MCF 10A (cell line): Measurements from ENCODE around the gene OSBPL2. TPM values are rescaled to one million over a fixed set of nuclear protein-coding genes. Genes with fewer than 3 reads are reported as not detected.

ENCODE experiments used
- BruUV-seq: library from RNA; stranded (reverse); fragments of 400-500 nt; replicated peaks from 2 replicates; lab custom pipeline; 2021; lab: Mats Ljungman, UMichigan
- CTCF ChIA-PET: fragments of 300-600 bp; sonication (Branson Sonifier 250); formaldehyde crosslinking; extraction: SDS; loops from one replicate; lab custom pipeline; 2021; ENCODE audit warnings: antibody characterized with exemption, inconsistent platforms; lab: Yijun Ruan, JAX
- POLR2A ChIA-PET: fragments of 300-600, 350-650 bp; sonication (Branson Sonifier 250); formaldehyde crosslinking; extraction: SDS; loops from one replicate; lab custom pipeline; 2020; ENCODE audit warnings: antibody characterized with exemption, inconsistent platforms; lab: Yijun Ruan, JAX
- DNase-seq: peaks from one replicate; pipeline ENCODE4 v3.0.0-alpha.2; 2018; ENCODE audit not compliant: unreplicated experiment
- H3K27ac Mint-ChIP-seq: one replicate; pipeline ENCODE4 v1.8.0; 2022; ENCODE audit warnings: mild to moderate bottlenecking, low read depth, mixed read lengths; ENCODE audit not compliant: unreplicated experiment
- H3K27me3 Mint-ChIP-seq: one replicate; pipeline ENCODE4 v1.8.0; 2022; ENCODE audit warnings: mixed read lengths; ENCODE audit not compliant: insufficient read depth, unreplicated experiment
- H3K36me3 Mint-ChIP-seq: one replicate; pipeline ENCODE4 v1.8.0; 2022; ENCODE audit warnings: mild to moderate bottlenecking, moderate library complexity, mixed read lengths; ENCODE audit not compliant: insufficient read depth, unreplicated experiment
- H3K4me1 Mint-ChIP-seq: one replicate; pipeline ENCODE4 v1.8.0; 2022; ENCODE audit warnings: mixed read lengths; ENCODE audit not compliant: insufficient read depth, unreplicated experiment
- H3K4me3 Mint-ChIP-seq: one replicate; pipeline ENCODE4 v1.8.0; 2022; ENCODE audit warnings: mild to moderate bottlenecking, moderate library complexity, mixed read lengths; ENCODE audit not compliant: unreplicated experiment
- H3K9me3 Mint-ChIP-seq: one replicate; pipeline ENCODE4 v1.8.0; 2022; ENCODE audit warnings: mixed read lengths; ENCODE audit not compliant: unreplicated experiment
- intact Hi-C: fragments of 100-400 bp; cut with micrococcal nuclease; formaldehyde crosslinking; loops from 2 replicates; pipeline ENCODE4 v1.14.1; 2022
- total RNA-seq: library from RNA; stranded (reverse); gene quantifications from 2 replicates; pipeline ENCODE4 v1.2.3, GENCODE V29; 2022
- TF ChIP-seq, protein P1 (sequence below): fragments of 200-600 bp; IDR thresholded peaks from one replicate; pipeline ENCODE4 v1.8.0; 2022; ENCODE audit warnings: antibody characterized with exemption, mild to moderate bottlenecking; ENCODE audit not compliant: unreplicated experiment

Gene OSBPL2
- total RNA-seq, 1 experiment from 2014 or later: 38.8 TPM

GRCh38 chr20:62206388-62206775 lies 31.9 kb upstream of the OSBPL2 start:
- peaks cover 21% of the 10 kb centered on the region for H3K36me3 Mint-ChIP-seq

GRCh38 chr20:62208061-62208794 lies 30.1 kb upstream of the OSBPL2 start:
- Mint-ChIP-seq H3K9me3 (no peaks in the 10 kb centered on the region), H3K36me3 (peaks cover 7% of the 10 kb centered on the region), H3K4me1 (no peaks in the 10 kb centered on the region), H3K27me3 (no peaks in the 10 kb centered on the region), H3K27ac (no peak overlapping the region), H3K4me3 (no peak overlapping the region)
- TF ChIP-seq, protein P1, sequence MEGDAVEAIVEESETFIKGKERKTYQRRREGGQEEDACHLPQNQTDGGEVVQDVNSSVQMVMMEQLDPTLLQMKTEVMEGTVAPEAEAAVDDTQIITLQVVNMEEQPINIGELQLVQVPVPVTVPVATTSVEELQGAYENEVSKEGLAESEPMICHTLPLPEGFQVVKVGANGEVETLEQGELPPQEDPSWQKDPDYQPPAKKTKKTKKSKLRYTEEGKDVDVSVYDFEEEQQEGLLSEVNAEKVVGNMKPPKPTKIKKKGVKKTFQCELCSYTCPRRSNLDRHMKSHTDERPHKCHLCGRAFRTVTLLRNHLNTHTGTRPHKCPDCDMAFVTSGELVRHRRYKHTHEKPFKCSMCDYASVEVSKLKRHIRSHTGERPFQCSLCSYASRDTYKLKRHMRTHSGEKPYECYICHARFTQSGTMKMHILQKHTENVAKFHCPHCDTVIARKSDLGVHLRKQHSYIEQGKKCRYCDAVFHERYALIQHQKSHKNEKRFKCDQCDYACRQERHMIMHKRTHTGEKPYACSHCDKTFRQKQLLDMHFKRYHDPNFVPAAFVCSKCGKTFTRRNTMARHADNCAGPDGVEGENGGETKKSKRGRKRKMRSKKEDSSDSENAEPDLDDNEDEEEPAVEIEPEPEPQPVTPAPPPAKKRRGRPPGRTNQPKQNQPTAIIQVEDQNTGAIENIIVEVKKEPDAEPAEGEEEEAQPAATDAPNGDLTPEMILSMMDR: no peak
- no peak for DNase-seq
- intact Hi-C loops: no loop called here
- no TSS peak for BruUV-seq
- CTCF ChIA-PET: interaction anchor here (1.0 kb wide), 1 partner anchor 15 kb away, joined by 3 read pairs; no protein-coding TSS in a partner anchor
- POLR2A ChIA-PET: no interaction called here

More at GRCh38 chr20:62206388-62206775, 31.9 kb upstream of the OSBPL2 start:
- intact Hi-C loops: no loop called here
- ChIA-PET CTCF (interaction anchor here (0.9 kb wide), 1 partner anchor 28 kb away, joined by 3 read pairs; no protein-coding TSS in a partner anchor), POLR2A (no interaction called here)
- Mint-ChIP-seq H3K4me3 (no peak overlapping the region), H3K4me1 (no peaks in the 10 kb centered on the region), H3K9me3 (no peaks in the 10 kb centered on the region), H3K27me3 (no peaks in the 10 kb centered on the region), H3K27ac (no peak overlapping the region)
- BruUV-seq: no TSS peak
- no peak for DNase-seq
- TF ChIP-seq, protein P1: no peak

DNA sequence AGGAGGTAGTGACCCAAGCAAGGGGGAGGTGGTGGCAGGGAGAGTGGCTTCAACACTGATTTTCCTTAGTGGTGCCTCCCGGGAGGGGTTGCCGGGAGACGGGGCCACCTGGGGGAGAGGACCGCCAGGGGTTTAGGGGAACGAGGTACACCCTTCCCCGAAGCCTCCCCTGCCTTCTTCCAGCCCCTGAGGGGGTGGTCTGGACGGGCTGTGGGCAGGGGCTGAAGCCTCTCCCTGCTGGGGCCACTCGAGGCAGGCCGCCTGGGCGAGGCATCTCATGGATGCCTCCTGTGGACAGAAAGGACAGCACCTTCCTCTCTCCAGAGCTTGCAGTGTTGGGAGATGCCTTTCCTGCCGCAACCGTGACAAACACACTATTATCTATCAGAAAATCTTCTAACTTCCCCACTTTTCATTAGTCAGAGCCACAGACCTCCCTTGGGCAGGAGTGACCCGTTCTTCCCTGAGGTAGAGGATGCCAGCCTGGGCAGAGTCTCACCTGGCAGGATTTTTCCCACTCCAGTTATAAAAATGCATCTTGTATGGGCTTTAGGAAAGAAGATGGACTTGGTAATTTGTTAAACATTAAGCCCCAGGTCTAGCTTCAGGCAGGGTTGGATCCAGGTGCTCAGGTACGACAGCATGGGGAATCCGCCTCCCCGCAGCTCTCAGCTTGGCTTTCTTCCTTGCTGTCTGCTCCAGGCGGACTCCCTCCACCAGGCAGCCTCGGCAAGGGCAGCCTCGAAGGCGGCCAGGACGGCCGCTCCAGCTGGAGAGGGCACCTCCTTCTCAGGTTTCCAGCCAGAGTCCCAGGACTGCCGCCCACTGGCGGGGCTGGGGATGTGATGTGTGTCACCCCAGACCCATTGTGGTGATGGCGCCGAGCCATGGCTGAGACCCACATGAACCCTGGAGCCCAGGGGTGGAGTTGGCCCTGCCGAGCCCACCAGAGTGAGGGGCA lies 29.2 kb upstream of the OSBPL2 start:
- CTCF ChIA-PET: interaction anchor here (0.6 to 1.0 kb wide), 4 partner anchors 13 to 446 kb away, joined by 3 to 6 read pairs (median 4); no protein-coding TSS in a partner anchor
- H3K4me1 Mint-ChIP-seq: no peaks in the 10 kb centered on the region
- H3K4me3 Mint-ChIP-seq: no peak overlapping the region
- intact Hi-C loops: no loop called here
- H3K27me3 Mint-ChIP-seq: peaks cover 5% of the 10 kb centered on the region
- no peaks in the 10 kb centered on the region for H3K36me3 Mint-ChIP-seq
- peak; percentile 42 for DNase-seq
- H3K9me3 Mint-ChIP-seq: no peaks in the 10 kb centered on the region
- BruUV-seq: no TSS peak
- TF ChIP-seq, protein P1: peak; percentile 9
- H3K27ac Mint-ChIP-seq: no peak overlapping the region
- POLR2A ChIA-PET: no interaction called here
